Smooth muscle cell (in vitro differentiated cells): ENCODE data around the gene MRGPRF. TPM values are rescaled to one million over a fixed set of nuclear protein-coding genes. Genes with fewer than 3 reads are reported as not detected.

Experiments
- DNase-seq: peaks from one replicate; lab custom pipeline; 2025; ENCODE audit not compliant: unreplicated experiment; lab: John Stamatoyannopoulos, UW
- H2AFZ ChIP-seq: fragments of 200-600 bp; sonication (generic); 2 replicates; pipeline ENCODE4 v1.6.0; 2016; ENCODE audit warnings: antibody characterized with exemption, low read depth, mild to moderate bottlenecking
- H3F3A ChIP-seq: fragments of 200-600 bp; sonication (generic); 2 replicates; pipeline ENCODE4 v1.6.0; 2017; ENCODE audit warnings: antibody characterized with exemption, low read depth
- H3K27ac ChIP-seq: fragments of 200-600 bp; sonication (generic); 2 replicates; pipeline ENCODE4 v1.5.1; 2016; ENCODE audit warnings: low read depth, mild to moderate bottlenecking
- H3K27me3 ChIP-seq: fragments of 200-600 bp; sonication (generic); 2 replicates; pipeline ENCODE4 v1.6.1; 2016; ENCODE audit warnings: low read depth, mild to moderate bottlenecking
- H3K36me3 ChIP-seq: fragments of 200-600 bp; sonication (generic); 2 replicates; pipeline ENCODE4 v1.5.1; 2016; ENCODE audit warnings: low read depth
- H3K4me1 ChIP-seq: fragments of 200-600 bp; sonication (generic); 2 replicates; pipeline ENCODE4 v1.5.1; 2016; ENCODE audit warnings: low read depth
- H3K4me2 ChIP-seq: fragments of 200-600 bp; sonication (generic); 2 replicates; pipeline ENCODE4 v1.6.0; 2016; ENCODE audit warnings: mild to moderate bottlenecking
- H3K4me3 ChIP-seq: fragments of 200-600 bp; sonication (generic); 2 replicates; pipeline ENCODE4 v1.5.1; 2016; ENCODE audit warnings: mild to moderate bottlenecking
- H3K79me2 ChIP-seq: fragments of 200-600 bp; sonication (generic); 2 replicates; pipeline ENCODE4 v1.6.0; 2016; ENCODE audit warnings: low read depth, mild to moderate bottlenecking
- H3K9ac ChIP-seq: fragments of 200-600 bp; sonication (generic); 2 replicates; pipeline ENCODE4 v1.6.0; 2016; ENCODE audit warnings: low read depth
- H3K9me3 ChIP-seq: fragments of 200-600 bp; sonication (generic); replicated peaks from 2 replicates; pipeline ENCODE4 v1.5.1; 2016; ENCODE audit warnings: low read depth
- H4K20me1 ChIP-seq: fragments of 200-600 bp; sonication (generic); 2 replicates; pipeline ENCODE4 v1.6.0; 2016; ENCODE audit warnings: low read depth
- WGBS: methylation state at CpG from one replicate; pipeline ENCODE4 v1.1.7; 2016; ENCODE audit warnings: low lambda C conversion rate; 5-methylcytosine and 5-hydroxymethylcytosine counted together
- polyA plus RNA-seq: library from polyadenylated mRNA; unstranded; fragments of >200 nt; fragmentation: Nextera tagmentation; extraction: Ambion mirVana; gene quantifications from 2 replicates; pipeline ENCODE4 v1.2.1, GENCODE V29; 2016
- total RNA-seq: library from RNA; depleted of rRNA; stranded (reverse); fragments of >200 nt; gene quantifications from 2 replicates; pipeline ENCODE4 v1.2.3, GENCODE V29; 2014
- TF ChIP-seq, protein P1 (sequence below): fragments of 200-600 bp; sonication (generic); IDR thresholded peaks from 2 replicates; pipeline ENCODE4 v1.5.1; 2017; ENCODE audit warnings: borderline replicate concordance, mild to moderate bottlenecking, antibody characterized with exemption; ENCODE audit not compliant: insufficient read depth, poor library complexity, severe bottlenecking

MRGPRF gene
- total and polyA plus RNA-seq, 2 experiments from 2014 or later: 6.7 to 17.2 TPM

DNA sequence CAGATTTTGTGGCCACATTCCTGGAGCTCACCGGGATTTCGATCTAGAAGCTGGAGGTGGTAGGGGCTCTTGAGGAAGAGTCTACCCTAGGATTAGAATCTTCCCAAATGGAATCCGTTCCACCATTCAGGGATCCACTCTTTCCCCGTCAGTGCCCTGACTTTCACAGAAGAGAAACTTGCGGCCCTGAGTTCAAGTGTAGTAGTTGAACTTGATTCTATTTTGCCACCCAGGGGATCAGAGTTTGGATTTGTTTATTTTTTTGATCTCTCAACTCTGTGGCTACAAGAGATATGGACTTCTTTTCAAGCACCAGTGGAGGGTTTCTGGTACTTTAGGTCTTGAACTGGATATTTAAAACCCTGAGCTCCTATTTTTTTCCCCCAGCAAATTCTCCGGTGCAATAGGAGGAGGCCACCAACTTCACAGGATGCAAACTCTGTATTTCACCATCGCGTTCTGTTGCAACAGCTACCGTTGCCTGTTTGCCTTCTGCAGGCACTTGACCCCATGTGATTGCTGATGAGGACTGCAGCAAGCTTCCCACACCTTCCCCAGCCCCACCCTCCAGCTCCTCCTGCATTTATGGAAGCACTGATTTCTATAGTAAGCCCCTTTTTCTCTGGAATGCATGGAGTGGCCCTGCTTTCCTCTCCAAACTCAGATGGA, 14.8 kb upstream of the MRGPRF start:
- TF ChIP-seq, protein P1, sequence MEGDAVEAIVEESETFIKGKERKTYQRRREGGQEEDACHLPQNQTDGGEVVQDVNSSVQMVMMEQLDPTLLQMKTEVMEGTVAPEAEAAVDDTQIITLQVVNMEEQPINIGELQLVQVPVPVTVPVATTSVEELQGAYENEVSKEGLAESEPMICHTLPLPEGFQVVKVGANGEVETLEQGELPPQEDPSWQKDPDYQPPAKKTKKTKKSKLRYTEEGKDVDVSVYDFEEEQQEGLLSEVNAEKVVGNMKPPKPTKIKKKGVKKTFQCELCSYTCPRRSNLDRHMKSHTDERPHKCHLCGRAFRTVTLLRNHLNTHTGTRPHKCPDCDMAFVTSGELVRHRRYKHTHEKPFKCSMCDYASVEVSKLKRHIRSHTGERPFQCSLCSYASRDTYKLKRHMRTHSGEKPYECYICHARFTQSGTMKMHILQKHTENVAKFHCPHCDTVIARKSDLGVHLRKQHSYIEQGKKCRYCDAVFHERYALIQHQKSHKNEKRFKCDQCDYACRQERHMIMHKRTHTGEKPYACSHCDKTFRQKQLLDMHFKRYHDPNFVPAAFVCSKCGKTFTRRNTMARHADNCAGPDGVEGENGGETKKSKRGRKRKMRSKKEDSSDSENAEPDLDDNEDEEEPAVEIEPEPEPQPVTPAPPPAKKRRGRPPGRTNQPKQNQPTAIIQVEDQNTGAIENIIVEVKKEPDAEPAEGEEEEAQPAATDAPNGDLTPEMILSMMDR: no peak
- DNase-seq: no peak
- Histone ChIP-seq H3K4me2 (no peak overlapping the region), H3K4me3 (no peak overlapping the region), H3K27me3 (no peaks in the 10 kb centered on the region), H4K20me1 (no peaks in the 10 kb centered on the region), H3K4me1 (no peaks in the 10 kb centered on the region), H3K27ac (no peak overlapping the region), H3K36me3 (no peaks in the 10 kb centered on the region), H3K9me3 (no peaks in the 10 kb centered on the region), H3K79me2 (no peaks in the 10 kb centered on the region), H3F3A (no peaks in the 10 kb centered on the region), H3K9ac (no peak overlapping the region), H2AFZ (no peak overlapping the region)
- 71% methylated on average over 9 of the region's 9 CpGs for WGBS

DNA sequence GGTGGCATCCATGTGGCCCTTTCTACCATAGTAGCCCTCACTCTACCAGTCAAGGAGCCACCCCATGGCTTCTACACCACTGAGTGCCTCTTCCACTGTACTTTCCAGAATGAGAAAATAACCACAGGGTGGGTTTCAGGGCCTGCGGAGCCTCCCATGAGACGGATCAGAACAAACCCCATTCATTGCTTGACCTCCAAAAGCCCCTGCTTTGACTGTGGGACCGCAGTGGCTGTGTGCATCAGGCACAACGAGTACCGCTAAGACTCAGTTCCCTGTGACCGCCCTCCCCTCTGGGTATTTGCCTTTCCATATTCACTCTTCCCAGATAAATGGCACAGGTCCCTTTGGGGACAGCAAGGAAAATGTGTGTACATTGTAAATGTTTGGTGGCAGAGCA, 11.5 kb upstream of the MRGPRF start:
- Histone ChIP-seq H4K20me1 (no peaks in the 10 kb centered on the region), H3K4me1 (no peaks in the 10 kb centered on the region), H3K27me3 (no peaks in the 10 kb centered on the region), H3K79me2 (no peaks in the 10 kb centered on the region), H3K4me2 (no peak overlapping the region), H3F3A (no peaks in the 10 kb centered on the region), H3K36me3 (no peaks in the 10 kb centered on the region), H2AFZ (no peak overlapping the region), H3K9ac (no peak overlapping the region), H3K27ac (no peak overlapping the region), H3K4me3 (no peak overlapping the region), H3K9me3 (no peaks in the 10 kb centered on the region)
- no peak for DNase-seq
- 93% methylated on average over 6 of the region's 6 CpGs for WGBS
- TF ChIP-seq, protein P1: no peak

DNA sequence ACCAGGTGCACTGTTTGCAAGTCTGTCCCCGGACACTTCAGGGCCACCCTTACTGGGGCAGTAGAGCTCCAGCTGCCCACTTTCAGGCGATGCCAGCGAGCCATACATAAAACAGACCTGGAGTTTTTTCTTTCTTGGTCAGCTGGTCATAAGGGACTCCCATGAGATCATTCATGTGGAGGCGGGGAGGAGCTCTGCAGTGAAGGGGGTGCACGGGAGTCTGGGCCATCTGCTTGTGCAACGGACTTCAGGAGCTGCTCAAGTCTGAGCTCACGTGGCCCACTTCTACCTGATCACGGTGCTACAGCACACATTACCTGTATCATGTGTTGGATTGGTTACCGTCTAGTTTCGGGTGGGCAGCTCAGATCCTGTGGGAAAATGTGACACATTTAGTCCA, 9.2 kb upstream of the MRGPRF start:
- DNase-seq: no peak
- Histone ChIP-seq H3F3A (no peaks in the 10 kb centered on the region), H3K4me3 (no peak overlapping the region), H3K4me2 (no peak overlapping the region), H3K9me3 (no peaks in the 10 kb centered on the region), H3K36me3 (no peaks in the 10 kb centered on the region), H4K20me1 (no peaks in the 10 kb centered on the region), H3K4me1 (no peaks in the 10 kb centered on the region), H3K9ac (no peak overlapping the region), H3K79me2 (no peaks in the 10 kb centered on the region), H2AFZ (peak overlapping the region; percentile 24), H3K27ac (no peak overlapping the region), H3K27me3 (no peaks in the 10 kb centered on the region)
- TF ChIP-seq, protein P1: no peak
- 66% methylated on average over 10 of the region's 10 CpGs for WGBS

DNA sequence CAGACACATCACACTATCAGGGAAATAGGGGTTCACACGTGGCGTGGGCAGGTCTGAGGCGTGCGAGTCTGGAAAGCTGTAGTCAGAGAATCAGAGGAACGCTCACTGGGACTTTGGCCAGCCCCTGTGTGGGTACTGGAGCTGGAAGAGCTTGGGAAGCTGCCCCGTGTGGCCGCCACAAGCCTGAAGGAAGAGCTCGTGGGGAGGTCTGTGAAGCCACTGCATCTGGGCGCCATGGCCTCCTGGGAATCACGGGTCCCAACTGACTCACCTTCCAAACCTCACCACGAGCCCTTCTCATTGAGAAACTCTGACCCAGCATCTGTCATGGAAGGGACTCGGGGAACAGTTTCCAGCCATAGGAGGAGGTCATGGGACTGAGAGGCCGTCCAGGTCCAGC, 5.9 kb upstream of the MRGPRF start:
- no peak overlapping the region for H3K4me3 ChIP-seq
- H3K9ac ChIP-seq: no peak overlapping the region
- no peaks in the 10 kb centered on the region for H3K9me3 ChIP-seq
- no peaks in the 10 kb centered on the region for H3K27me3 ChIP-seq
- H3K4me1 ChIP-seq: peaks cover 5% of the 10 kb centered on the region
- 71% methylated on average over 13 of the region's 13 CpGs for WGBS
- H3K36me3 ChIP-seq: no peaks in the 10 kb centered on the region
- TF ChIP-seq, protein P1: no peak
- no peak for DNase-seq
- no peak overlapping the region for H2AFZ ChIP-seq
- H3K27ac ChIP-seq: no peak overlapping the region
- H4K20me1 ChIP-seq: no peaks in the 10 kb centered on the region
- H3F3A ChIP-seq: peaks cover 6% of the 10 kb centered on the region
- no peaks in the 10 kb centered on the region for H3K79me2 ChIP-seq
- no peak overlapping the region for H3K4me2 ChIP-seq
